RWPE2 (cell line): ENCODE data around the gene PHF2.
A peak's percentile ranks its signal among the peaks of the same experiment; 100 is the strongest.

Source experiments
- ATAC-seq: fragments of 200-7000 bp; cut with Tn5 transposase; 3 replicates; pipeline ENCODE4 v1.9.1; 2021; ENCODE audit warnings: low read depth
- DNase-seq: peaks from one replicate; pipeline ENCODE4 v3.0.0-alpha.2; 2020; ENCODE audit warnings: low spot score
- H3K27ac ChIP-seq: fragments of 450-650 bp; 2 replicates; pipeline ENCODE4 v1.5.1; 2017; ENCODE audit warnings: mild to moderate bottlenecking; ENCODE audit not compliant: poor library complexity, severe bottlenecking
- H3K27me3 ChIP-seq: fragments of 250-450 bp; sonication (Bioruptor Pico); 2 replicates; pipeline ENCODE4 v1.5.1; 2021; ENCODE audit warnings: mild to moderate bottlenecking, moderate library complexity; ENCODE audit not compliant: insufficient read depth, poor library complexity, severe bottlenecking
- H3K36me3 ChIP-seq: fragments of 250-450 bp; sonication (Bioruptor Pico); 2 replicates; pipeline ENCODE4 v1.5.1; 2020; ENCODE audit warnings: low read depth, mild to moderate bottlenecking, moderate library complexity
- H3K4me1 ChIP-seq: fragments of 250-450 bp; sonication (Bioruptor Pico); 2 replicates; pipeline ENCODE4 v1.5.1; 2021; ENCODE audit warnings: mild to moderate bottlenecking, moderate library complexity; ENCODE audit not compliant: insufficient read depth, poor library complexity, severe bottlenecking
- H3K4me3 ChIP-seq: fragments of 250-450 bp; sonication (Bioruptor Pico); 2 replicates; pipeline ENCODE4 v1.5.1; 2021; ENCODE audit warnings: mild to moderate bottlenecking, moderate library complexity; ENCODE audit not compliant: severe bottlenecking
- H3K9me3 ChIP-seq: fragments of 250-450 bp; sonication (Bioruptor Pico); 2 replicates; pipeline ENCODE4 v1.5.1; 2021; ENCODE audit warnings: mild to moderate bottlenecking, moderate library complexity; ENCODE audit not compliant: severe bottlenecking
- CTCF ChIP-seq: fragments of 450-650 bp; IDR thresholded peaks from one replicate; pipeline ENCODE4 v1.5.1; 2017; ENCODE audit warnings: mild to moderate bottlenecking, moderate library complexity; ENCODE audit not compliant: poor library complexity, severe bottlenecking

Gene PHF2

GRCh38 chr9:93558503-93558902 is 17.9 kb upstream of the PHF2 start:
- no peaks in the 10 kb centered on the region for H3K9me3 ChIP-seq
- TF ChIP-seq CTCF, result no peak

GRCh38 chr9:93560991-93561390 is 15.4 kb upstream of the PHF2 start:
- no peak for TF ChIP-seq CTCF

More at GRCh38 chr9:93558503-93558902, 17.9 kb upstream of the PHF2 start:
- H3K36me3 ChIP-seq, result peaks cover 96% of the 10 kb centered on the region
- no peak overlapping the region for H3K27ac ChIP-seq
- no peak for DNase-seq
- no peaks in the 10 kb centered on the region for H3K27me3 ChIP-seq
- no peak overlapping the region for H3K4me3 ChIP-seq
- no peak for ATAC-seq
- H3K4me1 ChIP-seq, result no peaks in the 10 kb centered on the region

GRCh38 chr9:93562157-93562556 is 14.2 kb upstream of the PHF2 start:
- TF ChIP-seq CTCF, result no peak
- no peak for DNase-seq
- Histone ChIP-seq H3K27me3 (no peaks in the 10 kb centered on the region), H3K4me1 (no peaks in the 10 kb centered on the region), H3K27ac (no peak overlapping the region), H3K4me3 (no peak overlapping the region), H3K36me3 (peaks cover 70% of the 10 kb centered on the region), H3K9me3 (no peaks in the 10 kb centered on the region)
- no peak for ATAC-seq

More at GRCh38 chr9:93560991-93561390, 15.4 kb upstream of the PHF2 start:
- H3K36me3 ChIP-seq, result peaks cover 80% of the 10 kb centered on the region
- no peak overlapping the region for H3K4me3 ChIP-seq
- H3K4me1 ChIP-seq, result no peaks in the 10 kb centered on the region
- DNase-seq (no peak), ATAC-seq (no peak)
- no peaks in the 10 kb centered on the region for H3K9me3 ChIP-seq
- no peaks in the 10 kb centered on the region for H3K27me3 ChIP-seq
- no peak overlapping the region for H3K27ac ChIP-seq

GRCh38 chr9:93565089-93565488 is 11.3 kb upstream of the PHF2 start:
- DNase-seq, result no peak
- Histone ChIP-seq H3K9me3 (no peaks in the 10 kb centered on the region), H3K4me1 (peaks cover 3% of the 10 kb centered on the region), H3K36me3 (peaks cover 40% of the 10 kb centered on the region), H3K27ac (no peak overlapping the region), H3K4me3 (no peak overlapping the region), H3K27me3 (no peaks in the 10 kb centered on the region)
- TF ChIP-seq CTCF, result no peak
- ATAC-seq, result no peak

GRCh38 chr9:93566408-93567270 is 9.7 kb upstream of the PHF2 start:
- H3K9me3 ChIP-seq, result no peaks in the 10 kb centered on the region
- H3K27ac ChIP-seq, result peak overlapping the region; percentile 64
- peak; percentile 95 for DNase-seq
- peak; percentile 98 for TF ChIP-seq CTCF
- H3K4me3 ChIP-seq, result peak overlapping the region; percentile 37
- ATAC-seq, result peak; percentile 95
- peaks cover 3% of the 10 kb centered on the region for H3K4me1 ChIP-seq
- H3K27me3 ChIP-seq, result no peaks in the 10 kb centered on the region
- H3K36me3 ChIP-seq, result peaks cover 25% of the 10 kb centered on the region
